Choroid plexus epithelial cell (primary cell): Measurements from ENCODE around the gene RNF113B.

ENCODE experiments used
- DNase-seq: peaks from one replicate; pipeline ENCODE4 v3.0.0-alpha.2; 2010; ENCODE audit warnings: low read depth
- H3K4me3 ChIP-seq: 2 replicates; pipeline ENCODE4 v1.5.1; 2011; ENCODE audit warnings: low read depth, mild to moderate bottlenecking, control low read depth, low read length, moderate library complexity
- CTCF ChIP-seq: conservative IDR thresholded peaks from 2 replicates; pipeline ENCODE4 v1.5.1; 2011; ENCODE audit warnings: low read depth, mild to moderate bottlenecking, control low read depth, inconsistent platforms, low read length, moderate library complexity

The RNF113B gene

GRCh38 chr13:98176777-98177608 lies at the start of gene RNF113B:
Gene RNF113B, minus strand, starts transcription at chr13:98177269. Its CDS starts 33 bp downstream, at chr13:98177236.
- DNase-seq: no peak
- H3K4me3 ChIP-seq: no peak within 1 kb of the TSS
- no peak for TF ChIP-seq CTCF

- DNase-seq: no peak
- no peak for TF ChIP-seq CTCF
- H3K4me3 ChIP-seq: no peak overlapping the region
Observed at GRCh38 chr13:98226496-98226895, 49.4 kb upstream of the RNF113B start.

- no peak for DNase-seq
- H3K4me3 ChIP-seq: no peak overlapping the region
- no peak for TF ChIP-seq CTCF
Observed at GRCh38 chr13:98225036-98225940, 48.2 kb upstream of the RNF113B start.

DNA sequence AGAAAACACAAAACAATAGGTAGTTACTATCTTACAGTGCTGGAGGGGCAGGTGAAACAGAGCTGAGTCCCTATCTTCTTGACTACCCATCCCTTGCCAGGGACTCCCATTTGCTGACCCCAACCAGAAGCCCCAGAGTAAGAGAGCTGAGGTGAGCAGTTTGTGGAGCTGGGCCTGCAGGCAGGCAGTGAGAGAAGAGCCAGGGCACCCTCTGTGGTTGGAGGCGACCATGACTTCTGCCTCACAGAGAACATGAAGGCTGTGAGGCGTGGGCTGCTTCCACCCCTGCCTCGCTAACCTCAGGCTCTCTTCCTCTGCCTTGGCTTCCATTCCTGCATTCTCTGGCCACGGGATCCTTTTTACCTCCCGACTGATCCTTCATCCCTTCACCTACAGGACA lies 47.5 kb upstream of the RNF113B start:
- no peak for TF ChIP-seq CTCF
- H3K4me3 ChIP-seq: no peak overlapping the region
- DNase-seq: no peak

DNA sequence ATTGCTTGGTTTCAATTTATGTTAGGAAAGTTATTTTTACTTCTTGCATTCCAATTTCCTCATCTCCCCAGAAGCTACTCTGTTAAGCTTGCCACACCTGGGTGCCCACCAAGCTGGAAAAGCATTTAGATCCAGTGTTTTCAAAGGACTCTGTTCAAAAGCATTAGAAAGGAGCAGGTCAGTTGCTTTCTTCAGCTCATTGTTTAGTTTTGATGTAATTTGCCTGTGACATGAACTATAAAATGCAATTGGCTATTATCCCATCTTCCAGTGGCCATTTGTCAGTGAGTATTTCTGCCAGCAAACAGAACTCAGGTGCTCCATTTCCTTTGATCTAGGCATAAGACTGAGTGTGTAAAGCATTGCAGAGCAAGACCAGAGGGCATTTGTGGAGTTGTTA lies 46.7 kb upstream of the RNF113B start:
- no peak overlapping the region for H3K4me3 ChIP-seq
- DNase-seq: no peak
- TF ChIP-seq CTCF: no peak

- no peak overlapping the region for H3K4me3 ChIP-seq
- no peak for TF ChIP-seq CTCF
- no peak for DNase-seq
Observed at GRCh38 chr13:98222816-98223215, 45.7 kb upstream of the RNF113B start.
